HepG2 (cell line): ENCODE measurements around the gene HPD. TPM values are rescaled to one million over a fixed set of nuclear protein-coding genes. Genes with fewer than 3 reads are reported as not detected.

Experiments used
- BHLHE40 ChIP-seq: IDR thresholded peaks from 2 replicates; pipeline ENCODE4 v1.6.1; 2011; ENCODE audit warnings: low read length, improper control_type of control experiment
- BRD4 ChIP-seq: sonication (generic); formaldehyde crosslinking; IDR thresholded peaks from 2 replicates; pipeline ENCODE4 v1.4.0; 2020; ENCODE audit warnings: missing genetic modification reagents
- ERF ChIP-seq: IDR thresholded peaks from 2 replicates; pipeline ENCODE4 v1.6.1; 2018; ENCODE audit warnings: missing biosample characterization, missing genetic modification reagents
- GATA4 ChIP-seq: sonication (generic); IDR thresholded peaks from 2 replicates; pipeline ENCODE4 v1.6.1; 2016; ENCODE audit warnings: antibody characterized with exemption, low read depth, borderline replicate concordance
- KAT8 ChIP-seq: IDR thresholded peaks from 2 replicates; pipeline ENCODE4 v1.6.1; 2016; ENCODE audit warnings: missing genetic modification reagents, missing compliant biosample characterization
- PAF1 ChIP-seq: IDR thresholded peaks from 2 replicates; pipeline ENCODE4 v1.6.1; 2016; ENCODE audit warnings: missing genetic modification reagents, missing compliant biosample characterization
- POLR2A ChIP-seq, 2 experiments: IDR thresholded peaks; 2 replicates each; pipeline ENCODE4 v1.6.1; 2011; ENCODE audit warnings: low read depth in 2 of 2, low read length in 2 of 2, mild to moderate bottlenecking in 1 of 2, moderate library complexity in 1 of 2; ENCODE audit not compliant: insufficient read depth in 1 of 2
- SOX6 ChIP-seq, 2 experiments: fragments of 450-650 bp in 1 of 2; sonication (generic) in 1 of 2; formaldehyde crosslinking in 1 of 2; IDR thresholded peaks; 2 replicates each; pipeline versions ENCODE4 v1.4.0 to v1.6.1; 2017 to 2020; ENCODE audit warnings: antibody characterized with exemption in 1 of 2, mild to moderate bottlenecking in 1 of 2, missing genetic modification reagents in 1 of 2
- U2AF1 ChIP-seq: fragments of 200-400 bp; formaldehyde crosslinking; optimal IDR thresholded peaks from 2 replicates; pipeline ENCODE3; 2017; ENCODE audit warnings: mild to moderate bottlenecking, low read depth, low read length
- ZFX ChIP-seq: sonication (generic); formaldehyde crosslinking; IDR thresholded peaks from 2 replicates; pipeline ENCODE4 v1.4.0; 2020; ENCODE audit warnings: mild to moderate bottlenecking, low read depth, missing genetic modification reagents, moderate library complexity
- ZNF205 ChIP-seq: IDR thresholded peaks from 2 replicates; pipeline ENCODE4 v1.6.1; 2018; ENCODE audit warnings: missing biosample characterization, missing genetic modification reagents
- ZNF24 ChIP-seq: fragments of 450-650 bp; IDR thresholded peaks from 2 replicates; pipeline ENCODE4 v1.6.1; 2017; ENCODE audit warnings: antibody characterized with exemption, mild to moderate bottlenecking
- ZNF678 ChIP-seq: sonication (generic); formaldehyde crosslinking; IDR thresholded peaks from 2 replicates; pipeline ENCODE4 v1.4.0; 2020; ENCODE audit warnings: mild to moderate bottlenecking, missing genetic modification reagents
- polyA plus RNA-seq, 8 experiments: library from polyadenylated mRNA; depleted of rRNA in 3 of 8; stranded (reverse) in 7 of 8; unstranded in 1 of 8; fragments of >200 nt; fragmentation: Illumina TruSeq in 4 of 8; extraction: Trizol in 4 of 8; gene quantifications; 2 replicates each; pipeline versions ENCODE4 v1.2.1 to v1.2.3, GENCODE V29; 2011 to 2016; ENCODE audit warnings: low read depth in 4 of 8, missing spikeins in 1 of 8, mixed read lengths in 1 of 8; ENCODE audit not compliant: insufficient read depth in 1 of 8
- total RNA-seq, 5 experiments: library from RNA; depleted of rRNA; stranded (reverse); fragments of >200 nt; fragmentation: Illumina TruSeq; extraction: Trizol; gene quantifications; 2 replicates each; pipeline ENCODE4 v1.2.3, GENCODE V29; 2016; ENCODE audit warnings: low read depth in 1 of 5
- TF ChIP-seq, protein P1 (sequence below): sonication (generic); formaldehyde crosslinking; IDR thresholded peaks from 2 replicates; pipeline ENCODE4 v1.9.0; 2022; ENCODE audit warnings: low read depth, missing genetic modification reagents
- TF ChIP-seq, protein P2 (sequence below): IDR thresholded peaks from 2 replicates; pipeline ENCODE4 v1.6.1; 2016; ENCODE audit warnings: mild to moderate bottlenecking
- TF ChIP-seq, protein P3 (sequence below): sonication (generic); formaldehyde crosslinking; conservative IDR thresholded peaks from 2 replicates; pipeline ENCODE4 v1.8.0; 2022; ENCODE audit warnings: mild to moderate bottlenecking, moderate library complexity, missing genetic modification reagents
- TF ChIP-seq, protein P4 (sequence below): sonication (generic); formaldehyde crosslinking; IDR thresholded peaks from 2 replicates; pipeline ENCODE4 v1.4.0; 2020; ENCODE audit warnings: low read depth, mild to moderate bottlenecking, missing genetic modification reagents
- TF ChIP-seq, protein P5 (sequence below): IDR thresholded peaks from 2 replicates; pipeline ENCODE4 v1.6.1; 2016; ENCODE audit warnings: low read depth
- TF ChIP-seq, protein P6 (sequence below): sonication (generic); formaldehyde crosslinking; IDR thresholded peaks from 2 replicates; pipeline ENCODE4 v1.5.0; 2020; ENCODE audit warnings: mild to moderate bottlenecking, missing genetic modification reagents
- TF ChIP-seq, protein P7 (sequence below): sonication (generic); formaldehyde crosslinking; IDR thresholded peaks from 2 replicates; pipeline ENCODE4 v1.5.0; 2020; ENCODE audit warnings: missing genetic modification reagents, mild to moderate bottlenecking, borderline replicate concordance

HPD gene
- total and polyA plus RNA-seq, 2 of the 13 experiments (the other 11 are each of a cell fraction or from before 2014, with no cell fraction given): 120 to 195 TPM

DNA sequence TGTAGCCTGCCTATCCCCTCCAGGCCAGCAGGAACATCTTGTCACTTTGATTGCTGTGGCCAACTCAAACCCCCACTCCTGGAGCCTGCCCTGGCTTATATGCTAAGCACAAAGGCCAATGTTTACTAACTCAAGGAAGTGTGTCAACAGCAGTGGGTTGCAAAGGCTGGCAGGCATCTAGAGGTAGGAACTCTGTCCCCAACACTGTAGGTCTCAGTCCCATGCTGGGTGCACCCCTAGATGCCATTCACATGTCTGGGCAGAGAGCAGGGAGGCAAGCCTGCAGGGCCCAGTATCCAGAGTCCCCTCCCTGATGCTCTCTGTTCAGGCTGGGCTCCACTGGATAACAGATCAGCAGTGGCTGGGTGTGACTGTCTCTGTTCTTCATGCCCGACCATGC is 1.6 kb upstream of the HPD start (continued):
- no peak for TF ChIP-seq ZNF24
- TF ChIP-seq, protein P1, sequence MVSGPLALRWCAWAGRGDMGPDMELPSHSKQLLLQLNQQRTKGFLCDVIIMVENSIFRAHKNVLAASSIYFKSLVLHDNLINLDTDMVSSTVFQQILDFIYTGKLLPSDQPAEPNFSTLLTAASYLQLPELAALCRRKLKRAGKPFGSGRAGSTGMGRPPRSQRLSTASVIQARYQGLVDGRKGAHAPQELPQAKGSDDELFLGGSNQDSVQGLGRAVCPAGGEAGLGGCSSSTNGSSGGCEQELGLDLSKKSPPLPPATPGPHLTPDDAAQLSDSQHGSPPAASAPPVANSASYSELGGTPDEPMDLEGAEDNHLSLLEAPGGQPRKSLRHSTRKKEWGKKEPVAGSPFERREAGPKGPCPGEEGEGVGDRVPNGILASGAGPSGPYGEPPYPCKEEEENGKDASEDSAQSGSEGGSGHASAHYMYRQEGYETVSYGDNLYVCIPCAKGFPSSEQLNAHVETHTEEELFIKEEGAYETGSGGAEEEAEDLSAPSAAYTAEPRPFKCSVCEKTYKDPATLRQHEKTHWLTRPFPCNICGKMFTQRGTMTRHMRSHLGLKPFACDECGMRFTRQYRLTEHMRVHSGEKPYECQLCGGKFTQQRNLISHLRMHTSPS (CRISPR knock-in tag): peak; percentile 72; the same call in 1 of the 2 replicates
- TF ChIP-seq KAT8 (CRISPR knock-in tag): 0 out of 2 replicates have a peak, but pooled peaks have one; percentile 28
- no peak for TF ChIP-seq U2AF1
- TF ChIP-seq SOX6 (IDR thresholded peaks at IDR 0.05): no peak
- peak; percentile 40; the same call in 1 of the 2 replicates for TF ChIP-seq SOX6 (CRISPR knock-in tag; IDR thresholded peaks at IDR 0.05)
- TF ChIP-seq, protein P2, sequence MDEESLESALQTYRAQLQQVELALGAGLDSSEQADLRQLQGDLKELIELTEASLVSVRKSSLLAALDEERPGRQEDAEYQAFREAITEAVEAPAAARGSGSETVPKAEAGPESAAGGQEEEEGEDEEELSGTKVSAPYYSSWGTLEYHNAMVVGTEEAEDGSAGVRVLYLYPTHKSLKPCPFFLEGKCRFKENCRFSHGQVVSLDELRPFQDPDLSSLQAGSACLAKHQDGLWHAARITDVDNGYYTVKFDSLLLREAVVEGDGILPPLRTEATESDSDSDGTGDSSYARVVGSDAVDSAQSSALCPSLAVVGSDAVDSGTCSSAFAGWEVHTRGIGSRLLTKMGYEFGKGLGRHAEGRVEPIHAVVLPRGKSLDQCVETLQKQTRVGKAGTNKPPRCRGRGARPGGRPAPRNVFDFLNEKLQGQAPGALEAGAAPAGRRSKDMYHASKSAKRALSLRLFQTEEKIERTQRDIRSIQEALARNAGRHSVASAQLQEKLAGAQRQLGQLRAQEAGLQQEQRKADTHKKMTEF (CRISPR knock-in tag): no peak; the same call in 1 of the 2 replicates
- TF ChIP-seq, protein P3, sequence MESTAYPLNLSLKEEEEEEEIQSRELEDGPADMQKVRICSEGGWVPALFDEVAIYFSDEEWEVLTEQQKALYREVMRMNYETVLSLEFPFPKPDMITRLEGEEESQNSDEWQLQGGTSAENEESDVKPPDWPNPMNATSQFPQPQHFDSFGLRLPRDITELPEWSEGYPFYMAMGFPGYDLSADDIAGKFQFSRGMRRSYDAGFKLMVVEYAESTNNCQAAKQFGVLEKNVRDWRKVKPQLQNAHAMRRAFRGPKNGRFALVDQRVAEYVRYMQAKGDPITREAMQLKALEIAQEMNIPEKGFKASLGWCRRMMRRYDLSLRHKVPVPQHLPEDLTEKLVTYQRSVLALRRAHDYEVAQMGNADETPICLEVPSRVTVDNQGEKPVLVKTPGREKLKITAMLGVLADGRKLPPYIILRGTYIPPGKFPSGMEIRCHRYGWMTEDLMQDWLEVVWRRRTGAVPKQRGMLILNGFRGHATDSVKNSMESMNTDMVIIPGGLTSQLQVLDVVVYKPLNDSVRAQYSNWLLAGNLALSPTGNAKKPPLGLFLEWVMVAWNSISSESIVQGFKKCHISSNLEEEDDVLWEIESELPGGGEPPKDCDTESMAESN (CRISPR knock-in tag): 0 out of 2 replicates have a peak, but pooled peaks have one; percentile 19
- TF ChIP-seq ZNF678 (CRISPR knock-in tag): no peak
- TF ChIP-seq ZFX (CRISPR knock-in tag): peak; percentile 32; the same call in 1 of the 2 replicates
- TF ChIP-seq BRD4: no peak
- TF ChIP-seq, protein P4, sequence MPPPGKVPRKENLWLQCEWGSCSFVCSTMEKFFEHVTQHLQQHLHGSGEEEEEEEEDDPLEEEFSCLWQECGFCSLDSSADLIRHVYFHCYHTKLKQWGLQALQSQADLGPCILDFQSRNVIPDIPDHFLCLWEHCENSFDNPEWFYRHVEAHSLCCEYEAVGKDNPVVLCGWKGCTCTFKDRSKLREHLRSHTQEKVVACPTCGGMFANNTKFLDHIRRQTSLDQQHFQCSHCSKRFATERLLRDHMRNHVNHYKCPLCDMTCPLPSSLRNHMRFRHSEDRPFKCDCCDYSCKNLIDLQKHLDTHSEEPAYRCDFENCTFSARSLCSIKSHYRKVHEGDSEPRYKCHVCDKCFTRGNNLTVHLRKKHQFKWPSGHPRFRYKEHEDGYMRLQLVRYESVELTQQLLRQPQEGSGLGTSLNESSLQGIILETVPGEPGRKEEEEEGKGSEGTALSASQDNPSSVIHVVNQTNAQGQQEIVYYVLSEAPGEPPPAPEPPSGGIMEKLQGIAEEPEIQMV: no peak
- 0 out of 2 replicates have a peak, but pooled peaks have one; percentile 30 for TF ChIP-seq ERF (CRISPR knock-in tag)
- TF ChIP-seq, protein P5, sequence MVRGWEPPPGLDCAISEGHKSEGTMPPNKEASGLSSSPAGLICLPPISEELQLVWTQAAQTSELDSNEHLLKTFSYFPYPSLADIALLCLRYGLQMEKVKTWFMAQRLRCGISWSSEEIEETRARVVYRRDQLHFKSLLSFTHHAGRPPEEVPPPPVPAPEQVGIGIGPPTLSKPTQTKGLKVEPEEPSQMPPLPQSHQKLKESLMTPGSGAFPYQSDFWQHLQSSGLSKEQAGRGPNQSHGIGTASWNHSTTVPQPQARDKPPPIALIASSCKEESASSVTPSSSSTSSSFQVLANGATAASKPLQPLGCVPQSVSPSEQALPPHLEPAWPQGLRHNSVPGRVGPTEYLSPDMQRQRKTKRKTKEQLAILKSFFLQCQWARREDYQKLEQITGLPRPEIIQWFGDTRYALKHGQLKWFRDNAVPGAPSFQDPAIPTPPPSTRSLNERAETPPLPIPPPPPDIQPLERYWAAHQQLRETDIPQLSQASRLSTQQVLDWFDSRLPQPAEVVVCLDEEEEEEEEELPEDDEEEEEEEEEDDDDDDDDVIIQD: peak; percentile 53; the same call in 1 of the 2 replicates
- TF ChIP-seq BHLHE40: 0 out of 2 replicates have a peak, but pooled peaks have one; percentile 11
- no peak for TF ChIP-seq ZNF205 (CRISPR knock-in tag)
- TF ChIP-seq GATA4: no peak
- TF ChIP-seq POLR2A (IDR thresholded peaks at IDR 0.05; ENCODE audit: insufficient read depth in 1 of 2, low read depth in 2 of 2, low read length in 2 of 2): peak; percentile 50 to 62; a peak in 1 of 4 replicates
- TF ChIP-seq, protein P6, sequence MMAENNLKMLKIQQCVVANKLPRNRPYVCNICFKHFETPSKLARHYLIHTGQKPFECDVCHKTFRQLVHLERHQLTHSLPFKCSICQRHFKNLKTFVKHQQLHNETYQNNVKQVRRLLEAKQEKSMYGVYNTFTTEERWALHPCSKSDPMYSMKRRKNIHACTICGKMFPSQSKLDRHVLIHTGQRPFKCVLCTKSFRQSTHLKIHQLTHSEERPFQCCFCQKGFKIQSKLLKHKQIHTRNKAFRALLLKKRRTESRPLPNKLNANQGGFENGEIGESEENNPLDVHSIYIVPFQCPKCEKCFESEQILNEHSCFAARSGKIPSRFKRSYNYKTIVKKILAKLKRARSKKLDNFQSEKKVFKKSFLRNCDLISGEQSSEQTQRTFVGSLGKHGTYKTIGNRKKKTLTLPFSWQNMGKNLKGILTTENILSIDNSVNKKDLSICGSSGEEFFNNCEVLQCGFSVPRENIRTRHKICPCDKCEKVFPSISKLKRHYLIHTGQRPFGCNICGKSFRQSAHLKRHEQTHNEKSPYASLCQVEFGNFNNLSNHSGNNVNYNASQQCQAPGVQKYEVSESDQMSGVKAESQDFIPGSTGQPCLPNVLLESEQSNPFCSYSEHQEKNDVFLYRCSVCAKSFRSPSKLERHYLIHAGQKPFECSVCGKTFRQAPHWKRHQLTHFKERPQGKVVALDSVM (CRISPR knock-in tag): no peak
- TF ChIP-seq, protein P7, sequence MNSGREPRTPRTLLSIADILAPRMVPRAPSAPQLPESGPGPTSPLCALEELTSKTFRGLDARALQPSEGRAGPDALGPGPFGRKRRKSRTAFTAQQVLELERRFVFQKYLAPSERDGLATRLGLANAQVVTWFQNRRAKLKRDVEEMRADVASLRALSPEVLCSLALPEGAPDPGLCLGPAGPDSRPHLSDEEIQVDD: no peak
- TF ChIP-seq PAF1 (CRISPR knock-in tag): no peak
